Measurements from ENCODE around the gene C1QTNF9.
"Not testable (repeated sequence)": the region's sequence is repeated elsewhere in the genome, so short reads cannot be mapped to it uniquely, and the experiment has no call there.

Gene C1QTNF9, protein sequence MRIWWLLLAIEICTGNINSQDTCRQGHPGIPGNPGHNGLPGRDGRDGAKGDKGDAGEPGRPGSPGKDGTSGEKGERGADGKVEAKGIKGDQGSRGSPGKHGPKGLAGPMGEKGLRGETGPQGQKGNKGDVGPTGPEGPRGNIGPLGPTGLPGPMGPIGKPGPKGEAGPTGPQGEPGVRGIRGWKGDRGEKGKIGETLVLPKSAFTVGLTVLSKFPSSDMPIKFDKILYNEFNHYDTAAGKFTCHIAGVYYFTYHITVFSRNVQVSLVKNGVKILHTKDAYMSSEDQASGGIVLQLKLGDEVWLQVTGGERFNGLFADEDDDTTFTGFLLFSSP

DNA sequence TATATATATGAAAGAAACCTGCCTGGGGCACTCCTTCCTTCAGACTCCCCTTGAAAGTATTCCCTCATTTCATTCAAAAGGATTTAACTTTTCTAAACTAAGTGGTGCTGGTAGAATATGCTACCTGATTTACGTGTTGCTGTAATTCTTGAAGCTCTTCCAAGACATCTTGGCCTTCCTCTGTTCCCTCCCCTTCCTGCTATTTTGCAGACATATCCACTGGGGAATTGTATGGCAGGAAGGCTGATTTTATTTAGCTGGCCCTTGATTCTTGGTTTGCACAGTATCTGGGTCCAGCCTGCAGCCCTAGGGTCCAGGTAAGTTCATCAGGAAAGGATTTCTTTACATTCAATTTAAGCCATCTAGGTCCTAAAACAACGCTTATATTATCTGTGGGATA is at the start of gene C1QTNF9:
Gene C1QTNF9, plus strand, starts transcription at position 281 of the 400 bp plus-strand sequence. CDS start 6,424 bp downstream, outside the sequence.
- not testable (repeated sequence) for DNase-seq

DNA sequence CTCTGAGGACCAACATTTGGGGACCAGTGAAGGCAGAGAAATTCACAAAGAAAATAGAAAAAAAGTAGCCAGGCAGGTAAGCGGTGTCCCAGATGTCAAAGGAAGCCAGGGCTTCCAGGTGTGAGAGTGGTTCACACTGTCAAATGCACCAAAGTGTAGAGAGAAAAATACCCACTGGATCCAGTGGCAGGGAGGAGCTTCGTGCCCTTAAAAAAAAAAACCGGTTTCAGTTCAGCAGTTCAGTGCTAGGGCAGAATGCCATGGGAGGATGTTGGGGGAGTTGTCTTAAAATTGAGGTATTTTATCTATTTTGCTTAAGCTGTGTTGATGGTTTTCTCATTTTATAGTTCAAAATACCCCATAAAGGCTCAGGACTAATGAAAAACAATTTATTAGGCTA is 47.8 kb upstream of the C1QTNF9 start:
- no peak for DNase-seq

DNA sequence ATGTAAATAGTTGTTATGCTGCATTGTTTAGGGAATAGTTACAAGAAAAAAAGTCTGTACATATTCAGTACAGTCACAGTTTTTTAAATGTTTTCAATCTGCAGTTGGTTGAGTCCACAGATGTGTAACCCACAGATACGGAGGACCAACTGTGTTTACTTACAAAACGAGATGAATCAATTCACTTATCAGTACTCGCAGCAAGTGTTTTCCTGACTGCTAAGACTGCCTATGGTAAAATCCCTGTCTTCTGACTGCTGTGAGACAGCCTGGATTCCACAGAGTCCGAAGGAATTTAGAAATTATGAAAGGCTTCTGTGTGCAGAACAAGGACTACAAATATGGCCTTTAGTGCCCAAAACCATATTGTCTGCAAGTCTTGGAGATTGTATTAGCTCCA is 45.7 kb upstream of the C1QTNF9 start:
- no peak for DNase-seq

DNA sequence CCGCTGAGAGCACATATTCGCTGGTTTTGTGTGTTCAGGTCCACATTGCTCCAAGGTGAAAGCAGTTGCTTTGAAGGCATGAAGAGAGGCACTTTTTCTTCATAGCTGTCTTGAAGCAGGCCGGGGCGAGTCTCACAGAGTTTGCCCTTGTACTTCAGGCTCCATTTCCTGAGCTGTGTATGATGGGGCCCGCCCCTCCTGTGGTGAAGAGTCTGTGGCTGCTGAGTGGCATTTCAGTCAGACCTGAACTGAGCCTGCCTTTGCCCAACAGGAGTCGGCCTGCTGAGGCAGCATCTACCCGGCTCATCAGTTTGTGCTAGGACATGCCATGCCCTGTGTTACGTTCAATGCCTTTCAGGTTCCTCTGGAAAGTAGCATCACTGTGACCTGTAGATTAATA is 44.4 kb upstream of the C1QTNF9 start:
- DNase-seq, result no peak

DNA sequence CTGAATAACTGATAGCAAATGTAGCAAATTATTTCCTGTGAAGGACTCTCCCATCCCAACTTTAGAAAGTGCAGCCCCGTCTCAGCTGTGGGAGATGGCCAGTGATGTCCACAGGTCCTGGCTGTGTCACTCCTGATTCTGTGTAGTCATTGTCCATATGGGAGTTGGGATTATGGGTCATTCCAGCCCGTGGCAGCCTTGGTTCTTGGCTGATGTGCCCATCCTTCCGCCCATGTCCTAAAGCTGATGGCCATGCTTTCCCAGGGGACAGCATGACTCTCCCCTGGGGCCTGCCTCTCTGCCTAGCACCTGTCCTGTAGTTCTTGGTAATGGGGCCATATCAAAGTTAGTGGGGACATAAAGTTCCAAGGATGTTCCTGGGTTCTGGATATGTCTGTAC is 43.9 kb upstream of the C1QTNF9 start:
- no peak for DNase-seq

DNA sequence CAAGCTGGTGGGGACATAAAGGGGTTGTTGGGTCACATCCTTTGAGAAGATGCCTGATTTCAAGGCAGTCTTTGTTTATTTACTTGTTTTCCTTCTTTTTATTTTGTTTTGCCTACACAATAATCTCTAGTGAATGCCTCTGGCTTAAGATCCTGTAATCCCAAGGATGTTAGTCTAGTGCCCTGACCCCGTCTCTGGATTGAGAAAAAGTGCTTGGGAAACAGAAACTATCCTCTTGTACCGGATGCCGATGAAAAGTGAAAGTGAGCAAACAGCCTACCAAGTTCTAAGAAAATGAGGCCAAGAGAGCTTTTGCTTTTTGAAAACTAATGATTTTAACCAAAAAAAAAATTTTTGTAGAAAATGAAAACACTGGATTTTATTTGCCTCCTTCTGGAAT is 42.1 kb upstream of the C1QTNF9 start:
- peak; percentile 35 for DNase-seq

DNA sequence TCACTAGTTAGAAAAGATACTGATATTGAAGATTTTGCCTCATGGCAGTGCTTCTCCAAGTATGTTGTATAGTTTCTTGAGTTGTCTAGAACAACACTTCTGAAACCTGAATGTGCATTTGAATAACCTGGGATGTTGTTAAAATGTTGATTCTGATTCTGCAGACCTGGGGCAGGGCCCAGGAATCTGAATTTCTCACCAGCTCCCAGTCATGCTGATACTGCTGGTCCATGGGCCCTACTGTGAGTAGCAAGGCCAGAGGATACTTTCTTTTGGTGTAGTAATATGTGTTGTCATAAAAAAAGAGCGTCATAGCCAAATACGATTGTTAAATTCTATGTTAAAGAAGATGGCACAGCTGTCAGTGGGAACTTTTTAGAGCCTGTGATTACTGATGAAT is 41.6 kb upstream of the C1QTNF9 start:
- no peak for DNase-seq

DNA sequence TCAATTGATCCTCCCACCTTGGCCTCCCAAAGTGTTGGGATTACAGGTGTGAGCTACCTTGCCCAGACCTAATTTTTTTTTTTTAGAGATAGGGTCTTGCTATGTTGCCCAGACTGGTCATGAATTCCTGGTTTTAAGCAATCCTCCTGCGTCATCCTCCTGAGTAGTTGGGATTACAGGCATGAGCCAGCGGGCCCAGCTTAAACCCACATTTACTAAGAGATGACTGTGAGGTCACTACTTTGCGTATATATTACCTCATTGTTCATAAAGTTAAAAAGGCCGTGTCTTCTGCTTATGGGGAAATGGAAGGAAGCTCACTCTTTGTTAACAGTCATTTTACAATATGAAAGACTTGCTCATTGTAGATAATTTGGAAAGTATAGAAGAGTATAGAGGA is 39.6 kb upstream of the C1QTNF9 start:
- peak; percentile 43 for DNase-seq

DNA sequence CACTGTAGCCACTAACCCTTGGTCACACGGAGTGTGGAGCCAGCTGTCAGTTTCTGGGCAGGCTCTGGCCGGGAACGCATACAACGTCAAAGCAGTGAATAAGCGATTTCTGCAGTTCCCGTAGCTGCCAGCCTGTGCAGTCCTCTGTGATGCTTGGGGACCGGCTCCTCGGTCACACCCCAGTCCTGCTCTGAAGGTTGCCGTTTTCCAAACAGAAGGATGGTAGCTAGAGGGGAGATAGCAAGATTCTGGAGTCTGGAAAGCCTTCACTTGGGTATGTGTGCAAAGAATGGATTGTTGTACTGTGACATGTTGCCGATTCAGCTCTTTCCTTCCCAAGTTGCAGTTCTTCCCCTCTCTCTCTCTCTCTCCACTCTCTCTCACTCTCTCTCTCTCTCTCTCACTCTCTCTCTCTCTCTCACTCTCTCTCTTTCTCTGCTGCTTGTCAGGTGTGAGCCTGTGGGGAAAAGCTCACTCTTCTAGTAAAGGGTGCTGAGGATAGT is 38.7 kb upstream of the C1QTNF9 start:
- peak; percentile 45 for DNase-seq

DNA sequence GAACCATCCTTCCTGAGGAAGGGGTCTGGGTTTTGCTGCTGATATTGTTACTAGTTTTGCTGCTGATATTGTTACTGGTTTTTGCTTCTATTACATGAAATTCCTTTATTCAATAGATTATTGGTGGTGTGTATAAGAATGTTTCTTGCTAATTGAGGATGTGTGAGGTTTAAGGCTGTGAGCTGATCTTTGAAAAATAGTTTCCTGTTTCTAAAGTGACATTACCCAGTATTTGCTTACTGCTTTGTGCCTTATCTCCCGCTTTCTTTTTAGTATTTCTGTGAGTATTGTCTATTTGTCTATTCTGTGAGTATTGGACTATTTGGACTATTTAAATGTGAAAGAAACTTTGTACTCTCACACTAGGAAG is 38.2 kb upstream of the C1QTNF9 start:
- no peak for DNase-seq

DNA sequence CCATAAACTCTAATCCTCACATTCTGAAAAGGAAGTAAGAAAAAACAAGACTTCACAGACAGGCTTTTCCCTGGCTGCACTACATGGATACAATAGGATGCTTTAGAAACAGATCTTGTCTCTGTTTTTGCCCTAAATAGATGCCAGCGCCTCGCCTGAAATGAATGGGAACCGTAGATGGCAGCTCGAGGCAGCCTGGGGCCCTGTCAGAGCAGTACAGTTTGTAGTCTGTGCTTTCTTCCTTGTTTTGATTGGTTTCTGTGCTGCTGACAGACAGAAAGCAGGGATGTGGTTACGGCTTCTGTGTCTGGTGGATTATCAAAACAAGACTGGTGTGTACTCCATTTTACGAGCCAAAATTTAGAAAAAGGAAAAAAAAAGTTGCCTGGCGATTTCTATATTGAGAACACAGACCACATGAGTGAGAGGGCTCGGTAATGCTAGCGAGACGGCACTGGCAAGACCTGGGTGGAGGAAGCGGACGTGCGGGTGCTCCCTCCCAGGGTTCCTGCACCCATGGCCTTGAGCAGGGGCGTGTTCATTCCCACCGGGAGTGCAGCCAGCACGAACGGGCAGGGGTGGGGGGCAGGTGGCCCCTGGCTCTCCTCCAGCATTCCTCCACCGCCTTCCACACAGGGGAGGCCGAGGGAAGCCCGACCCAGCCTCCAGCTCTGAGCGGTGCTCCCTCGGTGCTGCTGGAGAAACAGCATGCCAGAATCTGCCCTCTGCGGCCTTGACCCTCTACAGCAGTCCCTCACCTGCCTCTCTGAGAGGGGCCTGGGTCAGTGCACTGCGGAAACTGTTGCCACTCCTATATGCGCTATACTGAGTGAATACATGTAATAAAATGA is 37.6 kb upstream of the C1QTNF9 start:
- peak; percentile 68 for DNase-seq

DNA sequence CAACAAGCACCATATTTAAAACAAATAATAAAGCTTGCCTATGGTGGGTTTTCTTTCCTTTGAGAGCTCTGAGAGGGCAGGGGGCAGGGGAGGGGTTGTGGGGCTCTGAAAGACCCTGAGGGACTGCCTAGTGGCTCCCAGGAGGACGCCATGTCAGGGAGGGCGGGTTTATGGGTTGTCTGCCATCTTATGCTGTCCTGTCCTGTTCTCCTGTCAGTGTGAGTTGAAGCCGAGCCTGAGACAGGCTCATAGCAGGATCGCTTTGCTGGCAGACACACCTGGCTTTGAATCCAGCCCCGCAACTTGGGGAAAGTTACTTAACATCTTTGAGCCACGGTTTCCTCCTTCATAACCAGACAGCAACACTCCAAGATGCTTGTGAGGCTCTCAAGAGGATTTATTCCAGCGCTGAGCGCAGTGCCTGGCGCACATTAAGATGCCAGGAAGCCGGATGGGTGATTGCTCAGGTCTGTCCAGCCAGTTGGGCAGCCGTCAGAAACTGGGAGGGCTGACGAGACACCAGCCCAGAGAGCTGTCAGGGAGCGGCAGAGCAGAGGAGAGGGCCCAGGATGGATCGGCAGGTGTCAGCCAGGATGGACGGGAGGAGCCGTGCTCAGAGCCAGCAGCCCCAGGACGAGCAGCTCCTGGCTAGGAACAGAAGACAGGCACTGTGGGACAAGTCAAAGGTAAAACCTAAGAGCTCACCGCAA is 36.8 kb upstream of the C1QTNF9 start:
- no peak for DNase-seq

DNA sequence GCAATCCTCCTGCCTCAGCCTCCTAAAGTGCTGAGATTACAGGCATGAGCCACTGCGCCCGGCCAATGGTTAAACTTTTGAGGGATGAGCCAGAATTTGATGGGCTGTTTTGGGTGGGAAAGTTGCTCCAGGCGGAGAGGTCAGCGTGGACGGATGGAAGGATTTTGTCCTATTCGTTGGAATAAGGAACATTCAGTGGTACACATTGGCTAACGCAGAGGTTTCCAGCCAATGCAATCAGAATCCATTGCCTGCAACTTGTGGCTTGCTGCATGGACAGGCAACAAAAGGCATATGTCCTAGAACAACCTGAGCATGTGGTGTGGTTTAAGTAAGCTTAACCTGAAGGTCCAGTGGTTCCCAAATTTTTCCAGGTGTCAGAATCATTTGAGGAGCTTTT is 35.5 kb upstream of the C1QTNF9 start:
- DNase-seq, result no peak

DNA sequence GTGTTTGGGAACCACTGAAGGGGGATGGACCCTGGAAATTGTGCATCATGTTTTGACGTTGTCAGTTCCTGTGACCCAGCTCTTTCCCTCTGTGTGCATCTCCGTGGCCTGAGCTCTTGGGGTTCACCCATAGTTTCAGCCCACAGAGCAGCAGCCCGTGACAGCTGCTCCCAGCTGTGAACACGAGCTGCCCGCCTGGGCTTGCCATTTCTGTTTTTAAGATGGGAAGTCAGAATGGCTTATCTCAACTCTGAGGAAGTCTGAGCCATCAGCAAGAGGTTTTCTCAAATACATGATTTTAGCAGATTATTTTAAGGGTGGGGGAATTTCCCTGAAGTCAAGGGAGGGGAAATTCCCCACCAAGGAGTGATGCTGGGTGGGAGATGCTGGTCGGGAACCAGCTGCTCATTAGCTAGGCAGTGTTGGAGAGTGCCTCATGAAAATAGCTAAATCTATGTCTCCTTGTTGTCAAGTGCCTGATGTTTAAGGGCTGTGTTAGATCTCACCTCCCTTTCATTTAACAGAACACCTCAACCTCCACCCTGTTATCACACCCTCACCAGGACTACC is 34.8 kb upstream of the C1QTNF9 start:
- DNase-seq, result peak; percentile 64

DNA sequence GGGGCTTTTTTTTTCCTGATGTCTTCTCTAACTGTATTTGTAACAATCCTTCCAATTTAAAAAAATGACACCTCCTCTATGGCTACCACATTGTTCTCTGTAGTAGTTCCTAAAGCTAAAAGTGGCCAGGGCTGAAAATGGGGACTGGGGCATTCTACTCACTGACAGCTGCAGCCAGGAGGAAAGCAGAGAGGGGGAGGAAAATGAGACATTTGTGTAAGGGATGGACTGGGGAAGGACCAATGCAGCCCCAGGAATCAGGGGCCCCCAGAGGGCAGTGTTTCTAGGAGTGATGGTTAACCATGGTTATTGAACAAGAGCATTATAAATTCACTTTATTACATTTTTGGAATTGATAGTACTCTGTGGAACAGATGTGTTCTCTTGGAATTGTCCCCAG is 34.3 kb upstream of the C1QTNF9 start:
- peak; percentile 2 for DNase-seq

DNA sequence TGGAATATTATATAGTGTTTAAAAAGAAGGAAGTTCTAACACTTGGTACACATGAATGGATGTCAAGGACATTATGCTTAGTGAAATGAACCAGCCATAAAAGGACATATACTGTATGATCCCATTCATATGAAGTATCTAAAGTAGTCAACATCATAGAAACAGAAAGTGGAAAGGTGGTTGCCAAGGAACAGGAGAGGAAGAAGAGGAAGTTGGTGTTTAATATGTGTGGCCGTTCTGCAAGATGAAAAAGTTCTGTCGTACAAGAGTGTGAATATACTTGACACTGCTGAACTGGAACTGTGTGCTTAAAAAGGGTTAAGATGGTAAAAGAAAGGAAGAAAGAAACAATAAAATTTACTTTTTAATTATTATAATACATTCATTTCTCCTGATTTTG is 33.1 kb upstream of the C1QTNF9 start:
- DNase-seq, result no peak

DNA sequence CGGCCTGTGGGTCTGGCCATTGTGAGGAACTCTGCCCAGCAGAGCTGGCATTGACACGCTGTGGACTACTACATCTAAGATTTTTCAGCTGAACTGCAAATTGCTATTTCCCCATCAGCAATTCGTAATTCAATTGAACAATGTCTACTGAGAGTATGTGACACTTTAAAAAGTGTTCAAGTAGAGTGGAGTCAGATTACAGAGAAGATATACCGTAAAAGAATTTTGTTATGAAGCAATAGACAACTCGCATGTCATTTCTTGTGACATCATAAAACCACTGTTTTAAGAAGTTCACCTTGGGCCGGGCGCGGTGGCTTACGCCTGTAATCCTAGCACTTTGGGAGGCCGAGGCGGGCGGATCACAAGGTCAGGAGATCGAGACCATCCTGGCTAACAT is 32.5 kb upstream of the C1QTNF9 start:
- DNase-seq, result no peak

DNA sequence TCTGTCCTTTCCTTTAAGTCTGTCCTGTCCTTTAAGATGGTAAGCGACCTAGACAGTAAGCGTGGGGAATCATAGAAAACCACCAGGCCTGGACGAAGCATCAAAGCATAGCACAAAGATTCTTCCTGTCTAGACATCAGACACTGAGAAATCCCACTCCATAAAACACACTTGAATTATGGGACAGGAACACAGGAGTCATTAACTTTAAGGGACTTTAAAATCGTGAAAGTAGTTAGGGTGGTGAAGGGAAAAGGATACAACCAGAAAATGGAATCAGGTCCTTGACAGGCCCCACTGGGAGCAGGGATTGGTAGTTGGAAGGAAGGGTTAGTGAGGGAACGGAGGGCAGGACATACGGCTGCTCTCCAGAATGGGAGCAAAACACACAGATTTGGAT is 31.6 kb upstream of the C1QTNF9 start:
- no peak for DNase-seq

DNA sequence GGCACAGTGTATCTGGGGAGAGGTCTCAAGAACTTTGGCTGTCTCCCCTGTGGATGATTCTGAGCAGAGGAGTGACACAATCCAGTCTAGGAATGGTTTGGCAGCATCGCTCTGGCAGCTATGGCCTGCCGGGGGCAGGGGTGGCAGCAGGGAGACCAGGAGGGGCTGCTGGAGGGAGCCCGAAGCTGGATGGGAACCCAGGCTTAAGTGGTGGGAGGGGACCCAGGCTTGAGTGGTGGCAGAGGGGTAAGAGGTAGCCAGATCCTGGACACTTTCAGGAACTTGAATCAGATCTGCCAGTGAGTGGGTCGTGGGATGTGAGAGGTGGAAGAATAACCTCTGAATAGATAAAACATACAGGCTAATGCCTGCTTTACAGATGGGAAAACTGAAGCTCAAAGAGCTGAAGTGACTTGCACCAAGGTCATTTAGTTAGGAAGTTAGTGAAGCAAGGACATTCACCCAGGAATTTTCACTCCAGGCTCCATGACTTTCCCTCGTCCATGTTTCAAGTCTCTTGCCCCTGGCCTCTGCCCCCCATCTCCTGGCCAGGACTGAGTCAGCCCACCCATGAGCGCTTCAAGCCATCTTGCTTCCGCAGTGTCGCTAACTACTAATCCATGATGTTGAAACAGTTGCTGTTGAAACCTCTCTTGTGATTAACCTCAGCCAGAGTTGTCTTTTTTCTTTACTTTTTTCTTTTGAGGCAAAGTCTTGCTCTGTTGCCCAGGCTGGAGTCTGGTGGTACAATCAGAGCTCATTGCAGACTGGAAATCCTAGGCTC is 29.9 kb upstream of the C1QTNF9 start:
- no peak for DNase-seq

DNA sequence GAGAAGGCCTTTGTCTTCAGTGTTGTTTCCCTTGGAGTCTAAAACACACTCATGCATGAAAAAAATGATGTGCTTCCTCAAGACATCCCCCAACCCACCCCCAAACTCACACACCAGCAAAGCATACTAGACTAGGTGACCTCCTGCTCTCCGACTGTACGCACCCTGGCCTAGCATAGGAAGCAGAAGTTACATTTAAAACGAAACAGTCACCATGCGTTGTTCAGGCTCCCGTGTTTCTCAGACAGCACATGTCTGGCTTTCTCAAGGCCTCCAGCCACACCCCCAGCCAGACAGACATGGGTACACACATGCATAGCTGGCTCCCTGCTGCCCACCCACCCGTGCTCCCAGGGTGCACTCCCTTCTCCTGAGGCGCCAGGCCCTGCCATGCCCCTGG is 28.7 kb upstream of the C1QTNF9 start:
- no peak for DNase-seq

DNA sequence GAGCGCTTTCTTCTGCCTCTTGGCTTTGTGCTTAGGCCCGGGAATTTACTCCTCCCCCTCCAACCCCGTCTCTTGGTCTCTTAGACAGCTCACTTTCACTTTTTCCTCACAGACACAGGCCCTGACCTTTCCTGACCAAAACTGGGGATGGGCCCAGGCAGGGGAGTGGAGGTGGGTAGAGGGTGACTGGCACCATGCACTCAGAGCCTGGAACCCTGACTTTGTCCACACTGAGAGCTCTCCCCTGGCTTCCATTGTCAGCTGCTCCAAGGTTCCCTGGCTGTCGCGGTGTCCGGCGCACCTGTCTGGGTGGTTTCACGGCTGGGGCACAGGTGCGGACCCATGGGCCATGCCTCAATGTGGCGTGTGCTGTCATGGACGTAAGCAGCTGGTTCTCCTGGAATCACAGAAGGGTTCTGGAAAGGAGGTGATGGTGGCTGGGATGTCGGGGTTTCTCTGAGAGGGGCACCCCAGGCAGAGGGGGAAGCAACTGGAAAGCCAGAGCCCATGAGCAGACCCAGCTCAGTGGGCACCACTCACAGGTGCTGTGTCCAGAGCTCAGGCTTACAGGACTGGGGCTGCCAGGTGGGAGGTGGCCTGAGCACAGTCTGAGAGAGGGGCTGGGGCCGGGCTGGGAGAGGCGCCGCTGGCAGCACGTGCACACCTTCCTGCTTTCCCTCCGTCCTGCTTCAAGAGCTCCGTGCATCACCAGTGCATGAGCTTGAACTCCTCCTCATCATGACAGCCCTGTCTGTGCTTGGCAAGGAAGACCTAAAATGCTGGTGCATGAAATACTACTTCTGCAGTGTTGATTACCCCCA is 28.0 kb upstream of the C1QTNF9 start:
- DNase-seq, result no peak

All from HCEC 1CT (cell line).